ENCODE measurements around the gene SORL1-AS1.

Gene SORL1-AS1

DNA sequence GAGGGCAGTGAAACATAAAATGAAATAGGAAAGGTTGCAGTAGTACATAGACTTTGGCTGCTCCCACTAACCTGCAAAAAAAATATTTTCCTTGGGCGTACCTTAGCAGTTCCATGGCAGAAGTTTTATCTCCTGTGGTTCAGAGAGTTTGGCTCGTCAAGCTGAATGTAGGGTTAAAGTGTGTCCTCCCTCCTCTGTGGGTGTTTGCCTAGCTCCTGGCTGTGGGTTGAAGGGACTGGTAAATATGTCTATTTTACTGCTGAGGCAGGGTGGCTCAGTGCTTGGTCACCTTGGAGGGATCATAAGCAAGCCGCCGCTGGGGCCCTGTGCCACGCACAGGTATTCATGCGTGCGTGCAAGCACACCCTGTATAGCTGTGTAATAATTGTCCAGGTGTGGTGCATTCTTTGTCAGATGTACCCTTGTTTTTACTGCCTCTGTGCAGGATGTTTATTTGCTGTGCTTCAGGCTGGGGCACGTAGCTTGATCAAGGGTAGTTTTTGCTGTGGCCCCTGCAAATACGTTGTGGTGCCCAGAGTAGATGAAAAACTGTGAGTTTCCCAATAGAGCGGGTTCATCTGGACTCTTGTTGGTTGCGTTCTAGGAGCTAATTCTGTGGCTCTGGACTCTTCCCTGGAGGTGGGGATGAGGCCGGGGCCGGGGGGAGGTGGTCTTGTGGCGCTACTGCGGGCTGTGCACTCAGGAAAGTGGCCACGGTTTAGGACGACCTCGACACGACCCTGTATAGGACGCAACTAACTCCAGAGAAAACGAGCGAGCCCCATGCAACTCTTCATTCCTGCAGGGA lies 1.4 kb downstream of the SORL1-AS1 start:
- DNase-seq, result no peak

DNA sequence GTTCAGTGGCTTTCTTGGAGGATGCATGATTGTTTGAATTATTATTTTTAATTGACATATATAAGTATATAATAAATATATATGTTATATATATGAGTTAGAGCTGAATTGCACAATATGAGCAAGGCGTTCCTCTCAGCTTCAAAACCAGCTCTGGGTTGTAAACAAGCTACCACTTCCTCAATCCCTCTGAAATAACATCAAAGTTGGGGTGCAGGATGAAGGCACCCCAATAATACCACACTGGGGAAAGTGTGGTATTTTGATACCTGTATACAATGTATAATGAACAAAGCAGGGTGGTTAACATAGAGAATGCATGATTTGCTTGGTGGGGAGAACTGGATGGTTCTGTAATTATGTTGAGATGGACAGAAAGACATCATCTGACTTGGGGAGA lies 2.4 kb downstream of the SORL1-AS1 start:
- no peak for DNase-seq

GRCh38 chr11:121449626-121450025 lies 3.1 kb downstream of the SORL1-AS1 start:
- no peak for DNase-seq

GRCh38 chr11:121449123-121449522 lies 3.6 kb downstream of the SORL1-AS1 start:
- no peak for DNase-seq

GRCh38 chr11:121448431-121448941 lies 4.3 kb downstream of the SORL1-AS1 start:
- no peak for DNase-seq

- no peak for DNase-seq
These were observed 4.8 kb downstream of the SORL1-AS1 start for GRCh38 chr11:121448011-121448410.

DNA sequence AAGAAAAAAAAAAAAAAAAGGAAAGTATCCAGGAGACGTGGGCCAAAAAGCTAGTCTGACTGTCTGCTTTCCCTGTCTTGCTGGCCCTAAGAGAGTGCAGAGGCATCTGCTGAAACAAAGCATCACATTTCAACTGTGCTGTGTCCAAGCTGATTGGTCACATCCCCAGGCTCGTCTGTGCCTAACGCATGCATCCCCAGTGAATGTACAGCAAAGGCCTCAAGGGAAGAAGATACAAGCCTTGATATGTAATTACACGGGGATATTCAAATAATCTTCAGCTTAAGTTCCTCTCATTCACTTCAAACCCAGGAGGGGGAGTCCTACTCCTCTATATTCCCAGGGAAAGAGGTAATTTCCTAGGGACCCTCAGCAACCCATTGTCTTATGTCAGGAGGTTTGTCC lies 6.0 kb downstream of the SORL1-AS1 start:
- DNase-seq, result no peak

- no peak for DNase-seq
These were observed 7.5 kb downstream of the SORL1-AS1 start for GRCh38 chr11:121445071-121445768.

DNA sequence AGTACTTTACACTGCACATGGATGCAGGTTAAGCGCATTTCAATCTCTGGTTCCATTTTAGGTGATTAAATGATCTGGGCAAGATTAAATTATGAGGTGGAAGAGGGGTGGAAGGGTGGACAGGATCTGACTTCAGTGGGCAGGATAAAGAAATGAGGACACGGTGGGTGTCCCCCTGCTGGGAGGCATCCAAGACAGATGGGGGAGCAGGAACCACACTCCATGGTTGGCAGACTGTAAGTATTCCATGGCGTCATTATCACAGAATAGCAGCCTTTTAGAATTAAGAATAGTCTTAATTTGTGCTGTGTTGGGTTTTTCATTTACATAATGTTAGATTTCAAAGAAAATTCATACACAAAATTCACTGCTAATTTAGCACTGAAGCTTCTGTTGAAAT lies 8.2 kb downstream of the SORL1-AS1 start:
- DNase-seq, result no peak

DNA sequence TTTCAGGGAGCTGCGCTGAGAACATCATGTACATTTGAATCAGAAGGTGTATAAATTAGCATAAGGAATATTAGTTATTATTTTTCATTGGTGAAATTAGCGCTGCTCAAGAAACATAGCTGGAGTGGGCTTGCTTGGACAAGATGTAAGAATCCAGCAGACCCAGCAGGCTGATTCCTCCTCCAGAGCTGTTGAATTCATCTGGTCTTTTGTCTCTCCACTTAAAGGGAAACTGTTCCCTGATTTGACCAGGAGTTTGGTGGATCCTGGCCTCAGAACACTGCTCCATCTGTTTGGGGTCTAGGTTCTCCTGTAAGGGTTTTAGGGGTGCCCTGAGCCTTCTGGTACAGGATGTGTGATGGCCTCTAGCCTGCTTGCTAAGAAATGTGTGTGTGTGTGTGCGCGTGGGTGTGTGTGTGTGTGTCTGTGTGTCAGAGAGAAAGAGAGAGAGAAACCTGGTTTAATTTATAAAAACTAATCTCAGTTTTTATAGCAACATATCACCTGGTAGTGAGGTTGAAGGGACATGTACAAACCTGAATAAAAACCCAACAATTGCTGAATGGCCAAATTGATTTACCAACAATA lies 9.0 kb downstream of the SORL1-AS1 start:
- no peak for DNase-seq

- no peak for DNase-seq
These were observed 11.2 kb downstream of the SORL1-AS1 start for GRCh38 chr11:121441521-121441920.

DNA sequence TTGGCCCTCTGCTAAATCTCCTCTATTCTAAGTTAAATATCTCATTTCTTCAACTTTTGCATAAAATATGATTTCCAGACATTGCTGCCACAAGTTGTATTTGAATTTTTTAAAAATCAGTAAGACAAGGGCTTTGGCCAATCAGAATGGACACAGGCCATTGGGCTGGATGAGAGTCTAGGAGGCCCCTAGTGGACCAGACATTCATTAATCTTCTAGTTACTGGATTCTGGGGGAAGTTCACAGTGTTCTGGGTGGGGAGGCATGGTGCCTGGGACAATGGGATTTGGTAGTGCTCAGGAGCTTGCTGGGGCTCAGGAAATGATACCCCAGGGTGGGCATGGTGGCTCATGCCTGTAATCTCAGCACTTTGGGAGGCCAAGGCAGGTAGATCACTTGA lies 13.0 kb downstream of the SORL1-AS1 start:
- DNase-seq, result no peak

DNA sequence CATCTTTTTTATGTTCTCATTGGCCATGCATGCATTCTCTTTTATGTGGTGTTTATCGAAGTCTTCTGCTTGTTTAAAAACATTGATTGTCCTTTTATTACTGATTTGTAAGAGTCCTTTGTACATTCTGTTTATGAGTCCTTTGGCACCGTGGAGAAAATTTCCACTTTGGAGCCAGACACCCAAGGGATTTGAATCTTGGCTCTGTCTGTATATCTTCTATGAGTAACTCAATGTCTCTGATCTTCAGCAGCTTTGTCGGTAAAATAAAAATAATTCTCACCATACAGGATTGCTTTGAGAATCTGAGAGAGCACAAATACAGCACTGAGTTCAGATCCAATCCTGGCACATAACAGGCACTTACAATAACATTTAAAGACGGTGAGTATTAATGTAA lies 13.4 kb downstream of the SORL1-AS1 start:
- DNase-seq, result no peak

- DNase-seq, result no peak
These were observed 15.1 kb downstream of the SORL1-AS1 start for GRCh38 chr11:121437686-121438078.

- no peak for DNase-seq
These were observed 15.6 kb downstream of the SORL1-AS1 start for GRCh38 chr11:121437018-121437685.

- no peak for DNase-seq
These were observed 16.9 kb downstream of the SORL1-AS1 start for GRCh38 chr11:121435551-121436511.

DNA sequence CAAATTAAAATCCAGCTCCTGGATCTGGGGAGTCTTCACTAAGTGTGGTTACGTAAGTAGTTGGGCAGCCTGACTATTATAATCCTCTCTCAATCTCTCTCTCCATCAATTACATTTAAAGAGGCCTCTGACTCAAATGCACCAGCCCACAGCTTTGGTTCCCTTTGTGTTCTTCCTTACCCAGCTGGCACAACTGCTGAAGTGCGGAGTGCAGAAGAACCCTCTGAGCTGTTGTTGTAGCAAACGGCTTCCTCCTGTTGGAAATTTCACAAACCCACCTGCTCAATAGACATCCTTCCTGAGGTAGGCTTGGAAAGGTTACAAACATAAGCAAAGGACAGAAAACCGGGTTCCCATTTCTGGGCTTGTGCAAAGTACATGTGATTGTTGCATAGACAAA lies 17.6 kb downstream of the SORL1-AS1 start:
- DNase-seq, result no peak

- DNase-seq, result no peak
These were observed 20.8 kb downstream of the SORL1-AS1 start for GRCh38 chr11:121431820-121432526.

- no peak for DNase-seq
These were observed 23.2 kb downstream of the SORL1-AS1 start for GRCh38 chr11:121429556-121429955.

GRCh38 chr11:121427400-121427744 lies 25.4 kb downstream of the SORL1-AS1 start:
- no peak for DNase-seq
